ENCODE results near the gene KLK15.

The KLK15 gene

GRCh38 chr19:50777261-50777660 is 56.1 kb downstream of the KLK15 start:
- no peak for DNase-seq (ENCODE audit: low read depth in 2 of 2, low spot score in 1 of 2)

GRCh38 chr19:50776131-50776530 is 57.2 kb downstream of the KLK15 start:
- DNase-seq (ENCODE audit: low read depth in 2 of 2, low spot score in 1 of 2) = no peak
